ENCODE results near the gene STXBP6.

The STXBP6 gene

DNA sequence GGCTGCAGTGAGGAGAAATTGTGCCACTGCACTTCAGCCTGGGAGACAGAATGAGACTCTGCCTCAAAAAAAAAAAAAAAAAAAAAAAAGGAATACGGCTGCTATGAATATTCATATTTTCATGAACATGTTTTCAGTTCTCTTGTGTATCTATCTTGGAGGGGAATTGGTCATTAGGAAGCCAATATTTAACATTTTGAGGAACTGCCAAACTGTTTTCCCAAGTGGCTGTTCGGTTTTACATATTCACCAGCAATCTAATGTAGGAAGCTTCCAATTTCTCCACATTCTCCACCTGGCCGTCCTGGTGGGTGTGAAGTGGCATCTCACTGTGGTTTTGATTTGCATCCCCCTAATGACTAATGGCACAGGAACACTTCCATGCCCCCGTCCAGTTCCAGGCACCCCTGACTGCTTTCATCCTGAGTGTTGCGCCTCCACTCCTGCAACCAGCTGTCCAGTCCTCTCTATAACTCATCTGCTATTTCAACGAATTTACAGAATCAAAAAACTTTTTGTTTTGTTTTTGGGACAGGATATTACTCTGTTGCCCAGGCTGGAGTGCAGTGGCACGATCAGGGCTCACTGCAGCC is 5.7 kb downstream of the STXBP6 start:
- TF ChIP-seq, protein P1, sequence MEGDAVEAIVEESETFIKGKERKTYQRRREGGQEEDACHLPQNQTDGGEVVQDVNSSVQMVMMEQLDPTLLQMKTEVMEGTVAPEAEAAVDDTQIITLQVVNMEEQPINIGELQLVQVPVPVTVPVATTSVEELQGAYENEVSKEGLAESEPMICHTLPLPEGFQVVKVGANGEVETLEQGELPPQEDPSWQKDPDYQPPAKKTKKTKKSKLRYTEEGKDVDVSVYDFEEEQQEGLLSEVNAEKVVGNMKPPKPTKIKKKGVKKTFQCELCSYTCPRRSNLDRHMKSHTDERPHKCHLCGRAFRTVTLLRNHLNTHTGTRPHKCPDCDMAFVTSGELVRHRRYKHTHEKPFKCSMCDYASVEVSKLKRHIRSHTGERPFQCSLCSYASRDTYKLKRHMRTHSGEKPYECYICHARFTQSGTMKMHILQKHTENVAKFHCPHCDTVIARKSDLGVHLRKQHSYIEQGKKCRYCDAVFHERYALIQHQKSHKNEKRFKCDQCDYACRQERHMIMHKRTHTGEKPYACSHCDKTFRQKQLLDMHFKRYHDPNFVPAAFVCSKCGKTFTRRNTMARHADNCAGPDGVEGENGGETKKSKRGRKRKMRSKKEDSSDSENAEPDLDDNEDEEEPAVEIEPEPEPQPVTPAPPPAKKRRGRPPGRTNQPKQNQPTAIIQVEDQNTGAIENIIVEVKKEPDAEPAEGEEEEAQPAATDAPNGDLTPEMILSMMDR (IDR thresholded peaks at IDR 0.05; ENCODE audit: insufficient read depth, low read length, poor library complexity, severe bottlenecking): no peak
- TF ChIP-seq EZH2phosphoT487 (conservative IDR thresholded peaks at IDR 0.05; ENCODE audit: low read length): no peak
- H3K27me3 ChIP-seq (ENCODE audit: low read length): no peaks in the 10 kb centered on the region
- H3K36me3 ChIP-seq (ENCODE audit: low read length): no peaks in the 10 kb centered on the region
- no peaks in the 10 kb centered on the region for H4K20me1 ChIP-seq (ENCODE audit: low read depth, low read length)
- no peak overlapping the region for H3K9ac ChIP-seq (ENCODE audit: low read length)
- no peaks in the 10 kb centered on the region for H3F3A ChIP-seq (ENCODE audit: insufficient read depth)
- H3K79me2 ChIP-seq (ENCODE audit: insufficient read depth, low read length): no peaks in the 10 kb centered on the region
- no peak overlapping the region for H2AFZ ChIP-seq (ENCODE audit: low read depth, low read length, severe bottlenecking)
- H3K27ac ChIP-seq (ENCODE audit: low read depth, low read length): no peak overlapping the region
- no peak overlapping the region for H3K4me2 ChIP-seq (ENCODE audit: low read depth, low read length, poor library complexity, severe bottlenecking)
- H3K9me2 ChIP-seq (replicated peaks; ENCODE audit: insufficient read depth, low read length): no peaks in the 10 kb centered on the region
- no peak overlapping the region for H3K4me3 ChIP-seq (ENCODE audit: insufficient read depth, low read length, poor library complexity, severe bottlenecking)
- no peaks in the 10 kb centered on the region for H3K9me3 ChIP-seq (ENCODE audit: insufficient read depth, low read length)

DNA sequence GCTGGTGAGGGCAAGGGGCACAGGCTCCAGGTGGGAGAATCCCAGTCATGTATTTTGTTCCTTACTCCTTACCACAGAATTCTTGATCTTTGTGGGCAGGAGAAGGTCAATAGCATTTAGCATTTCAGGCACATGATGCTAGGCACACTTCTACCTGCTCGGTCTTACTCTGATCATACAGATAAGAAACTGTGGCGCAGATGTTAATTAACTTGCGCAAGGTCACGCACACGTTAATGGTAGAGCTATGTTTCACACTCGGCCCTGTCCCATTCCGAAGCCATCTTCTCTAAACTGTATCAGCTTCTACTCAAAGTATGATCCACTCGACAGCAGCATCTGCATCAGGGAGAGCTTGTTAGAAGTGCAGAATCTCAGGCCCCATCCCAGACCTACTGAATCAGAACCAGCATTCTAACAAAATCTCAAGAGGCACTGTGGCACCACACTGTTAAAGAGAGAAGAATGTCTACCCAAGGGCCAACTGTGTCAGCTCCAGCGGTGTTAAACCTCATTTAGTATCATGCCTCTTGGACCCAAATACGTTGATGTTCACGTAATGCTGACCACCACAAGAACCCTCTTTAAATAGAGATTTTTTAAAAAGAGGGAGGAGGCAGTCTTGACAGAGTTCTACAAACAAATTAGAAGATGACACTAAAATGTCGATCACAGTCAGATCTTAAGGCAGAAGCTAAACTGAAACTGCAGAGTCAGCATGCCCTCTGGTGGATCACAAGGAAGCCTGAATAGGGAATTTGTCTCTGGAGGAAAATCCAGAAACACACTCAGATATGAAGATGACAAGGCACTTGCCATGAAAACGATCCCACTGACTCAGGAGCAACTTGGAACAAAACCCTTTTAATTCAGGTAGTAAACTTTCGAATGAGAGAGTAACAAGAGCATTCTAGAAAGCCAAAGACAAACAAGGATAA is 7.3 kb downstream of the STXBP6 start:
- no peak overlapping the region for H3K27ac ChIP-seq (ENCODE audit: low read depth, low read length)
- H3K4me3 ChIP-seq (ENCODE audit: insufficient read depth, low read length, poor library complexity, severe bottlenecking): no peak overlapping the region
- no peak overlapping the region for H3K4me2 ChIP-seq (ENCODE audit: low read depth, low read length, poor library complexity, severe bottlenecking)

DNA sequence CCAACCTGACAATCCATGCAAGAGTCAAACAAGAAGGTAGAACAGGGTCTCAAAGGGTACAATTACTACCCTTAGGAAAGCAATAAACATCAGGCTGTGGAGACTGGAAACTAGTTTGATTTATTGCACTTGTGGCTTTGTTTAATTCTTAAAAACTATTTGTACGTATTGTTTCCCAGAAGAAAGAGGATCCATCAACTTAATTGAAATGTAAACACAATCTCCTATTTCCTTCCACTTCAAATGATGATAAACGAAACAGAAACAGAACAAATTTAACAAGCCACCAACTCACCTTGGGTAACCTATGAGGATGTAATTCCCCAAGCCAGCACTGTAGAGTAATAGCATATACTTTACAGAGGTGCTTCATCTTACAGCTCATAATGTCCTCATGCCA is 8.0 kb downstream of the STXBP6 start:
- Histone ChIP-seq H3K79me2 (ENCODE audit: insufficient read depth, low read length) (no peaks in the 10 kb centered on the region), H3K9me2 (replicated peaks; ENCODE audit: insufficient read depth, low read length) (no peaks in the 10 kb centered on the region), H3F3A (ENCODE audit: insufficient read depth) (no peaks in the 10 kb centered on the region), H3K27ac (ENCODE audit: low read depth, low read length) (no peak overlapping the region), H3K4me3 (ENCODE audit: insufficient read depth, low read length, poor library complexity, severe bottlenecking) (no peak overlapping the region), H2AFZ (ENCODE audit: low read depth, low read length, severe bottlenecking) (no peak overlapping the region), H4K20me1 (ENCODE audit: low read depth, low read length) (no peaks in the 10 kb centered on the region), H3K27me3 (ENCODE audit: low read length) (no peaks in the 10 kb centered on the region), H3K9ac (ENCODE audit: low read length) (no peak overlapping the region), H3K9me3 (ENCODE audit: insufficient read depth, low read length) (no peaks in the 10 kb centered on the region), H3K36me3 (ENCODE audit: low read length) (no peaks in the 10 kb centered on the region), H3K4me2 (ENCODE audit: low read depth, low read length, poor library complexity, severe bottlenecking) (no peak overlapping the region)
- TF ChIP-seq, protein P1 (IDR thresholded peaks at IDR 0.05; ENCODE audit: insufficient read depth, low read length, poor library complexity, severe bottlenecking): no peak
- TF ChIP-seq EZH2phosphoT487 (conservative IDR thresholded peaks at IDR 0.05; ENCODE audit: low read length): no peak

More for the DNA sequence above, 7.3 kb downstream of the STXBP6 start:
- Histone ChIP-seq H3F3A (ENCODE audit: insufficient read depth) (no peaks in the 10 kb centered on the region), H3K27me3 (ENCODE audit: low read length) (no peaks in the 10 kb centered on the region), H4K20me1 (ENCODE audit: low read depth, low read length) (no peaks in the 10 kb centered on the region), H3K36me3 (ENCODE audit: low read length) (no peaks in the 10 kb centered on the region), H3K9me2 (replicated peaks; ENCODE audit: insufficient read depth, low read length) (no peaks in the 10 kb centered on the region), H2AFZ (ENCODE audit: low read depth, low read length, severe bottlenecking) (no peak overlapping the region), H3K79me2 (ENCODE audit: insufficient read depth, low read length) (no peaks in the 10 kb centered on the region), H3K9ac (ENCODE audit: low read length) (no peak overlapping the region), H3K9me3 (ENCODE audit: insufficient read depth, low read length) (no peaks in the 10 kb centered on the region)
- TF ChIP-seq EZH2phosphoT487 (conservative IDR thresholded peaks at IDR 0.05; ENCODE audit: low read length): no peak
- TF ChIP-seq, protein P1 (IDR thresholded peaks at IDR 0.05; ENCODE audit: insufficient read depth, low read length, poor library complexity, severe bottlenecking): no peak

Data from SU-DHL-6 (cell line).